ENCODE results near the gene STARD5. TPM values are rescaled to one million over a fixed set of nuclear protein-coding genes. Genes with fewer than 3 reads are reported as not detected.

STARD5 gene
- total and polyA plus RNA-seq, 4 donors = 1.1 to 47.0 (median 35.7) TPM

- TF ChIP-seq JUND (IDR thresholded peaks at IDR 0.05) (no peak), FOXA2 (IDR thresholded peaks at IDR 0.05) (no peak), FOXA1 (IDR thresholded peaks at IDR 0.05) (no peak), EGR1 (IDR thresholded peaks at IDR 0.05; ENCODE audit: low read depth in 2 of 2) (no peak), RXRA (IDR thresholded peaks at IDR 0.05) (no peak), TAF1 (conservative IDR thresholded peaks at IDR 0.05) (no peak), HNF4A (conservative IDR thresholded peaks at IDR 0.05) (no peak), SP1 (IDR thresholded peaks at IDR 0.05) (no peak), NR2F2 (IDR thresholded peaks at IDR 0.05) (no peak), YY1 (IDR thresholded peaks at IDR 0.05) (no peak), HNF4G (IDR thresholded peaks at IDR 0.05) (no peak), ZBTB33 (IDR thresholded peaks at IDR 0.05) (no peak), GABPA (IDR thresholded peaks at IDR 0.05 in 1 of 2, conservative IDR thresholded peaks at IDR 0.05 in 1 of 2) (no peak), RAD21 (IDR thresholded peaks at IDR 0.05) (no peak)
- TF ChIP-seq, protein P1, sequence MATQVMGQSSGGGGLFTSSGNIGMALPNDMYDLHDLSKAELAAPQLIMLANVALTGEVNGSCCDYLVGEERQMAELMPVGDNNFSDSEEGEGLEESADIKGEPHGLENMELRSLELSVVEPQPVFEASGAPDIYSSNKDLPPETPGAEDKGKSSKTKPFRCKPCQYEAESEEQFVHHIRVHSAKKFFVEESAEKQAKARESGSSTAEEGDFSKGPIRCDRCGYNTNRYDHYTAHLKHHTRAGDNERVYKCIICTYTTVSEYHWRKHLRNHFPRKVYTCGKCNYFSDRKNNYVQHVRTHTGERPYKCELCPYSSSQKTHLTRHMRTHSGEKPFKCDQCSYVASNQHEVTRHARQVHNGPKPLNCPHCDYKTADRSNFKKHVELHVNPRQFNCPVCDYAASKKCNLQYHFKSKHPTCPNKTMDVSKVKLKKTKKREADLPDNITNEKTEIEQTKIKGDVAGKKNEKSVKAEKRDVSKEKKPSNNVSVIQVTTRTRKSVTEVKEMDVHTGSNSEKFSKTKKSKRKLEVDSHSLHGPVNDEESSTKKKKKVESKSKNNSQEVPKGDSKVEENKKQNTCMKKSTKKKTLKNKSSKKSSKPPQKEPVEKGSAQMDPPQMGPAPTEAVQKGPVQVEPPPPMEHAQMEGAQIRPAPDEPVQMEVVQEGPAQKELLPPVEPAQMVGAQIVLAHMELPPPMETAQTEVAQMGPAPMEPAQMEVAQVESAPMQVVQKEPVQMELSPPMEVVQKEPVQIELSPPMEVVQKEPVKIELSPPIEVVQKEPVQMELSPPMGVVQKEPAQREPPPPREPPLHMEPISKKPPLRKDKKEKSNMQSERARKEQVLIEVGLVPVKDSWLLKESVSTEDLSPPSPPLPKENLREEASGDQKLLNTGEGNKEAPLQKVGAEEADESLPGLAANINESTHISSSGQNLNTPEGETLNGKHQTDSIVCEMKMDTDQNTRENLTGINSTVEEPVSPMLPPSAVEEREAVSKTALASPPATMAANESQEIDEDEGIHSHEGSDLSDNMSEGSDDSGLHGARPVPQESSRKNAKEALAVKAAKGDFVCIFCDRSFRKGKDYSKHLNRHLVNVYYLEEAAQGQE (IDR thresholded peaks at IDR 0.05) = no peak
- TF ChIP-seq, protein P2, sequence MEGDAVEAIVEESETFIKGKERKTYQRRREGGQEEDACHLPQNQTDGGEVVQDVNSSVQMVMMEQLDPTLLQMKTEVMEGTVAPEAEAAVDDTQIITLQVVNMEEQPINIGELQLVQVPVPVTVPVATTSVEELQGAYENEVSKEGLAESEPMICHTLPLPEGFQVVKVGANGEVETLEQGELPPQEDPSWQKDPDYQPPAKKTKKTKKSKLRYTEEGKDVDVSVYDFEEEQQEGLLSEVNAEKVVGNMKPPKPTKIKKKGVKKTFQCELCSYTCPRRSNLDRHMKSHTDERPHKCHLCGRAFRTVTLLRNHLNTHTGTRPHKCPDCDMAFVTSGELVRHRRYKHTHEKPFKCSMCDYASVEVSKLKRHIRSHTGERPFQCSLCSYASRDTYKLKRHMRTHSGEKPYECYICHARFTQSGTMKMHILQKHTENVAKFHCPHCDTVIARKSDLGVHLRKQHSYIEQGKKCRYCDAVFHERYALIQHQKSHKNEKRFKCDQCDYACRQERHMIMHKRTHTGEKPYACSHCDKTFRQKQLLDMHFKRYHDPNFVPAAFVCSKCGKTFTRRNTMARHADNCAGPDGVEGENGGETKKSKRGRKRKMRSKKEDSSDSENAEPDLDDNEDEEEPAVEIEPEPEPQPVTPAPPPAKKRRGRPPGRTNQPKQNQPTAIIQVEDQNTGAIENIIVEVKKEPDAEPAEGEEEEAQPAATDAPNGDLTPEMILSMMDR (IDR thresholded peaks at IDR 0.05; ENCODE audit: low read depth, low read length, missing input control) = no peak
- TF ChIP-seq, protein P3, sequence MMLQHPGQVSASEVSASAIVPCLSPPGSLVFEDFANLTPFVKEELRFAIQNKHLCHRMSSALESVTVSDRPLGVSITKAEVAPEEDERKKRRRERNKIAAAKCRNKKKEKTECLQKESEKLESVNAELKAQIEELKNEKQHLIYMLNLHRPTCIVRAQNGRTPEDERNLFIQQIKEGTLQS (IDR thresholded peaks at IDR 0.05) = no peak
- TF ChIP-seq, protein P4, sequence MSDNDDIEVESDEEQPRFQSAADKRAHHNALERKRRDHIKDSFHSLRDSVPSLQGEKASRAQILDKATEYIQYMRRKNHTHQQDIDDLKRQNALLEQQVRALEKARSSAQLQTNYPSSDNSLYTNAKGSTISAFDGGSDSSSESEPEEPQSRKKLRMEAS (IDR thresholded peaks at IDR 0.05) = no peak
These were observed 6.6 kb upstream of the STARD5 start for GRCh38 chr15:81330366-81331090.

More at GRCh38 chr15:81330366-81331090, 6.6 kb upstream of the STARD5 start:
- Histone ChIP-seq H3K4me3 (ENCODE audit: low read depth in 1 of 3, low read length in 3 of 3) (no peak overlapping the region), H3K27me3 (ENCODE audit: control insufficient read depth in 4 of 4, insufficient read depth in 4 of 4, low read length in 3 of 4) (no peaks in the 10 kb centered on the region), H3K9ac (ENCODE audit: low read depth in 1 of 2, low read length in 2 of 2) (no peak overlapping the region), H3K4me1 (ENCODE audit: control insufficient read depth in 4 of 4, insufficient read depth in 4 of 4, low read length in 3 of 4) (peaks cover 0 to 16% (median 9%) of the 10 kb centered on the region in 4 donors), H3K9me3 (ENCODE audit: control insufficient read depth in 4 of 4, low read length in 3 of 4) (no peaks in the 10 kb centered on the region), H3K36me3 (ENCODE audit: control insufficient read depth in 4 of 4, insufficient read depth in 3 of 4, low read depth in 1 of 4, low read length in 3 of 4) (no peaks in the 10 kb centered on the region), H3K27ac (ENCODE audit: low read depth in 1 of 2, low read length in 2 of 2) (no peak overlapping the region)
- DNase-seq (ENCODE audit: low spot score) = no peak
- 85% methylated on average over 5 of the region's 5 CpGs for WGBS
